Stimulated activated naive CD8-positive, alpha-beta T cell treated with anti-CD3 and anti-CD28 coated beads, Interleukin-15, Interleukin-2, amounts not matched to agents 100 U/mL and 50 U/mL, for 24 hours (primary cell): ENCODE data around the gene ZNF432.
A peak's percentile ranks its signal among the peaks of the same experiment; 100 is the strongest.

Source experiments
- ATAC-seq: fragments of 150-1000 bp; cut with Tn5 transposase; one replicate; pipeline ENCODE4 v1.10.0; 2021
- DNase-seq: peaks from one replicate; pipeline ENCODE4 v3.0.0; 2021

The ZNF432 gene

GRCh38 chr19:52010674-52011073 lies 38.0 kb downstream of the ZNF432 start:
- DNase-seq (no peak), ATAC-seq (no peak)

- peak; percentile 97 for ATAC-seq
Measured at GRCh38 chr19:52007806-52008557, 40.7 kb downstream of the ZNF432 start, which contains the start of gene ZNF615. TSS of gene ZNF615 (minus strand) at chr19:52008211. CDS start at chr19:52003711, 4,500 bp downstream.

GRCh38 chr19:52007451-52007805 lies 41.2 kb downstream of the ZNF432 start:
- DNase-seq (peak; percentile 12), ATAC-seq (no peak)

More at GRCh38 chr19:52007806-52008557, 40.7 kb downstream of the ZNF432 start, which contains the start of gene ZNF615:
- peak; percentile 91 for DNase-seq

GRCh38 chr19:51994048-51994644 lies 54.5 kb downstream of the ZNF432 start:
- DNase-seq (no peak), ATAC-seq (no peak)

GRCh38 chr19:51993422-51993821 lies 55.2 kb downstream of the ZNF432 start:
- DNase-seq, result no peak
- no peak for ATAC-seq

GRCh38 chr19:51986309-51987291 lies 62.0 kb downstream of the ZNF432 start, which contains the start of gene ZNF350:
TSS of gene ZNF350 (minus strand) at chr19:51986840. CDS start at chr19:51974360, 12,480 bp downstream.
- ATAC-seq, result peak; percentile 98

GRCh38 chr19:51983361-51983760 lies 65.3 kb downstream of the ZNF432 start:
- DNase-seq (no peak), ATAC-seq (no peak)

More at GRCh38 chr19:51986309-51987291, 62.0 kb downstream of the ZNF432 start, which contains the start of gene ZNF350:
- peak; percentile 84 for DNase-seq
